Effector CD8-positive, alpha-beta T cell (primary cell): ENCODE data around the gene RXRA.
"Not testable (repeated sequence)": the region's sequence is repeated elsewhere in the genome, so short reads cannot be mapped to it uniquely, and the experiment has no call there.

ENCODE experiments used
- DNase-seq: peaks from one replicate; lab custom pipeline; 2025; lab: John Stamatoyannopoulos, UW

RXRA gene

DNA sequence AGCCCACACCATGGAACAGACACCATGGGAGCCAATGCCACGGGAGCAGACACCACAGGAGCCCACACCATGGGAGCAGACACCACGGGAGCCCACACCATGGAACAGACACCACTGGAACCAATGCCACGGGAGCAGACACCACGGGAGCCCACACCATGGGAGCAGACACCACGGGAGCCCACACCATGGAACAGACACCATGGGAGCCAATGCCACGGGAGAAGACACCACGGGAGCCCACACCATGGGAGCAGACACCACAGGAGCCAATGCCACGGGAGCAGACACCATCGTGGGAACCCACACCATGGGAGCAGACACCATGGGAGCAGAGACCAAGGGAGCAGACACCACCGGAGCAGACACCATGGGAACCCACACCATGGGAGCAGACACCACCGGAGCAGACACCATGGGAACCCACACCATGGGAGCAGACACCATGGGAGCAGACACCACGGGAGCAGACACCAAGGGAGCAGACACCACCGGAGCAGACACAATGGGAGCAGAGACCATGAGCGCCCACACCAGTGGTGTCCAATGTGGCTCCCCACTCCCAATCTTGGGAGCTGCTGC lies 17.5 kb upstream of the RXRA start:
- DNase-seq: not testable (repeated sequence)

DNA sequence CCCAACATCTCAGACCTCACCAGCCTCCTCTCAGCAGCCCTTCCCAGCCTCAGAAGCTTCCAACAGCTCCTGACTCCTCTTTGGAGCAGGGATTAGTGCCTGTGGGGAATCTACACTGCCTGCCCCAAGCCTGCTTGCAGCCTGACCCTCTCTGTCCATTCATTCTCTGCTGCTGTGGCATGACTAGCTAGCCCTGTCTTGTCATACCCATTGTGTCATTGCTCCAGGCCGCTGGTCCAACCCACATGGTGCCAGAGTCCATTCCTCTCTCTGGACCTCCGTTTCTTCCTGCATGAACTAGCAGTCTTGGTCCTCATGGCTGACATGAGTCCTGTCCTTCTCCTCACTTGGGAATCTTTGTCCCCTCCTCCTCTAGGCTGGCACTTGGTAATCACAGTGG lies 12.8 kb upstream of the RXRA start:
- no peak for DNase-seq

DNA sequence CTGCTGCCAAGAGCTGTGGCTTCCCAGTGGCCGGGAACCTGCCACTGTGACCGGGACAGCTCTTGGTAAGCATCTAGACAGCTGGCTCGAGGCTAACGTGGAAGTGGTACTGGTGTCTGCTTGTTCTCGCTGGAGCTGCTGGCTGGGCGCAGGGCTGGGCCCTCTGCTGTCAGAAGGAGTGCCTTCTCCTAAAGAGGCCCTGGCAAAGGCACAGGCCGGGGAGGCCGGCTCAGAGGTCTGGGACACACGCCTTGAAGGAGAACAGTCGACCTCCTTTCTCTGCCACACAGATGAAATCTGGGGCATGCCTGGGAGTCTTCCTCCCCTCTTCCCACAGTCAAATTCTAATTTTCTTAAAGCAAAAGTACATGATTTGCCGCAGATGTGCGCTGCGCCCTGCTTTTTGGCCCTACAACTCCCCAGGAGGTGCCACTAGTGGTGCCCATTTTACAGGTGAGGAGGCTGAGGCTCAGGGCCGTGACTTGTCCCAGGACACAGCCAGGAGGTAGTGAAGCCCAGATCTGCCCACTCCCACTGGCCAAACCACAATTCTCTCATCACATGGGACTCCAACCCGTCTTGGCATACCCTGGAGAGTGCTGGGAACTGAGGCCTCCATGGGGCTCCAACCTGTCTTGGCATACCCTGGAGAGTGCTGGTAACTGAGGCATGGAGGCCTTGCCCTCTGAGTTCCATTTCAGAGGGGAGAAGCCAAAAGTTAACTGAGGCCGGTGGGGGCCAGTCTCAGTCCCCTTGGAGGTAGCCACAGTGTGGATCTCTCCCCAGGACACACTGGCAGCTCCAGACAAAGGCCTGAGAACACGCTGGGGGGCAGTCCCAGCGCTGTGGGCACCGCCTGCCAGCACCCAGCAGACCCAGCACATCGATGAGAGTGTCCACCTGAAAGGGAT lies 12.0 kb upstream of the RXRA start:
- no peak for DNase-seq

DNA sequence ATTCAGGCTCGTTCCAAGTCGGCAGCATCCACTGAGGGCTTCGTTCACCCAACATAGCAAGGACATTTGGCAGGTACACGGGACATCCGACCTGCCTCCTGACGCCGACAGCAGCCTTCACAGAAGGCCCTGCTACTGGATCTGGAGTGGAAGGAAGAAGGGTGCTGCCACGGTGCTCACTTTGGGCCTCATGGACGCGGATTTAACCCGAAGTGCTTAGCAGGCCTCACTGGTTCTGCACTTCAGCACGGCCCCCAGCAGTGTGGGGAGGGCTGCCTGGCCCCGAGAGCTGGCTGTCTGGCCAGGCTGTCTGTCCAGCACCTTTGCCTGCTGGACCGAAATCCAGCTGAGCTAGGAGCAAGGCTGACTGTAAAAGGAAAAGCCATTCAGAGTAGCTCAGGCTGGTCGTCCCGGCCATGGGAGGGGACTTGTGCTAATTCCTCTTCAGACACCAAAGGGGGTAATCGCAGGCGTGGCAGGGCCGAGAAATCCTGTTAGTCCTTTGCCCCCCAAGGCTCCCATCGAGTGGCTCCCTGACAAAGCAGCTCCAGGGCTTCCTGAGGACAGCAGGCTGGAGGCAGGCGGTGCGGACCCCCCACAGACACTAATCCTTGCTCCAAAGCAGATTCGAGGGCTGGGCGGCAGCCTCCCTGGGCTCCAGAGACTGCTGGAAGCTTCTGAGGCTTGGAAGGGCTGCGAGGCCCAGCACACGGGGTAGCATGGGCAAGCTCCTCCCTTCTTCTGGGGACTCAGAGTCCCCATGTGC lies 11.1 kb upstream of the RXRA start:
- DNase-seq: no peak

GRCh38 chr9:134315716-134316448 lies 10.4 kb upstream of the RXRA start:
- DNase-seq: no peak

GRCh38 chr9:134316449-134317160 lies 9.7 kb upstream of the RXRA start:
- no peak for DNase-seq

GRCh38 chr9:134317400-134317789 lies 8.9 kb upstream of the RXRA start:
- DNase-seq: no peak

DNA sequence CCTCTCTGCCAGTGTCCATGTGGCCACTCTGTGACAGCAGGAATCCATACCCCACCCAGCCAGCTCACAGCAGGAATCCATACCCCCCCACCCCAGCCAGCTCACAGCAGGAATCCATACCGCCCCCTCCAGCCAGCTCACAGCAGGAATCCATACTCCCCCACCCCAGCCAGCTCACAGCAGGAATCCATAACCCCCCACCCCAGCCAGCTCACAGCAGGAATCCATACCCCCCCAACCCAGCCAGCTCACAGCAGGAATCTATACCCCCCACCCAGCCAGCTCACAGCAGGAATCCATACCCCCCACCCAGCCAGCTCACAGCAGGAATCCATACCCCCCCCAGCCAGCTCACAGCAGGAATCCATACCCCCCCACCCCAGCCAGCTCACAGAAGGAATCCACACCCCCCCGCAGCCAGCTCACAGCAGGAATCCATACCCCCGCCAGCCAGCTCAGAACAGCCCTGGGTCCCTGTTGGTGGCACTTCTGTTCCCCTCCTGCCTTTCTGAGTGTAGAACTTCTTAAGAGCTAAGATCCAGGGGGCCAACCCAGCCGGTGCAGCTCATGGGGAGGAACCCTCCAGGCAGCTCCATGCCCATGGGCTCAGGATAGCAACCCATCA lies 8.4 kb upstream of the RXRA start:
- DNase-seq: no peak

DNA sequence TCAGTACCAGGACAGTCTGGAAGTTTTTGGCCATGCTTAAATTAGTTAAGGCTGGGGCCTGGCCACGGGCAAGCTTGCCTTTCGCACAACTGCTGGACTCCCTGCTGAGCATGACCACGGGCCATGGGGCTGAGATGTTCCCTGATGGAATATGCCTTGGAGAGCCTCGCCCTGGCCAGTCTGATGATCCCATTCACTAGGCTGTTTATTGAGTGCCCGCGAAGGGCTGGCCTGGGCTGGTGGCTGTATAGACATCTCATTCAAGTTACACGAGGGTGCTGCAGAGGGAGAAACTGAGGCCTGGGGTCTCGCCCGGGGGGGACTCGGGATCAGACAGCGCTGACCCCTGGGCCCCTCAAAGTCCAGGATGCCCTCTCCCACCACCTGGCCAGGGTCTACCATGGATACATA lies 7.8 kb upstream of the RXRA start:
- no peak for DNase-seq

DNA sequence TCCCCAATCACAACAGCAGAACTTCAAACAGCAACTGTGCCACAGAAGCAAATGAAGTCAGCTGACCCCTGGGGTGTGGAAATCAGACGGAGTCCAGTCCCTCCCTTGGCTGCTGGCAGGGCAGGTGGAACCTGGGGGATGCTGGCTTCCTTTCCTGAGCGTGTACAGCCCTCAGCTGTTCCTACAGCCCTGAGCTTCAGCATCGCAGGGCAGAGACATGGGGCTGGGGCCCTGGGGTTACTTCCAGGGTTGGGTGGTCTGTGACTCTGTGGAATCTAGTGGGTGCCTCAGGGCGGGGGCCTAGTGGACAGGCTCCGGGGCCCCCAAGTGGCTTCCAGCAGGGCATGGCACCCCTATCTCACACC lies 7.3 kb upstream of the RXRA start:
- DNase-seq: no peak

- no peak for DNase-seq
These were observed 6.7 kb upstream of the RXRA start for GRCh38 chr9:134319306-134320125.

GRCh38 chr9:134320126-134320867 lies 6.0 kb upstream of the RXRA start:
- DNase-seq: no peak

DNA sequence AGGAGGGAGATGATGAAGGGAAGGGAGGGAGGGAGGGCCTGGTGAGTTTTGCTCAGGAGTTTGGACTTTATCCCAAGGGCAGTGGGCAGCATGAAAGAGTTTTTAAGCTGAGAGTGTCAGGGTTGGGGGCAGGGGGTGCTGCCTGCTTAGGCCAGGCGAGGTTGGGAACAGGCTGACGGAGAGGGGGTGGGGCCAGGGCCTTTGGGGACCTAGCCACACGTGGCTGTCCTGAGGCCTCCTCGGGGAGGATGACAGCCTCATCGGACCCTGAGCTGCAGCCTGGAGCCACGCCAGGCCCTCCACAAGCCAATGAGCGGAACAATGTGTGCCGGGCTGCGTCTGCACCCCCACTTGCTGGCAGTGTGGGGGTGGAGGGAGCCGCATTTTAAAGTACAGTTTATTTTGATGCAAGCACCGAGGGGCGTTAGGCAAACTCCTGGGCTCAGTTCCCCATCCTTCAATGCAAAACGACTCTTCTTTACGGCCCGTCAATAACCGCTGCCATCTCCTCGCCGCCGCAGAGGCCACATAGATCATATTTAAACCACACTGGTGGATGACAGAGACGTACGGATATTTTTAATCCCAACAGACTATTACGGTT lies 5.3 kb upstream of the RXRA start:
- DNase-seq: no peak

GRCh38 chr9:134321531-134321930 lies 4.7 kb upstream of the RXRA start:
- no peak for DNase-seq

DNA sequence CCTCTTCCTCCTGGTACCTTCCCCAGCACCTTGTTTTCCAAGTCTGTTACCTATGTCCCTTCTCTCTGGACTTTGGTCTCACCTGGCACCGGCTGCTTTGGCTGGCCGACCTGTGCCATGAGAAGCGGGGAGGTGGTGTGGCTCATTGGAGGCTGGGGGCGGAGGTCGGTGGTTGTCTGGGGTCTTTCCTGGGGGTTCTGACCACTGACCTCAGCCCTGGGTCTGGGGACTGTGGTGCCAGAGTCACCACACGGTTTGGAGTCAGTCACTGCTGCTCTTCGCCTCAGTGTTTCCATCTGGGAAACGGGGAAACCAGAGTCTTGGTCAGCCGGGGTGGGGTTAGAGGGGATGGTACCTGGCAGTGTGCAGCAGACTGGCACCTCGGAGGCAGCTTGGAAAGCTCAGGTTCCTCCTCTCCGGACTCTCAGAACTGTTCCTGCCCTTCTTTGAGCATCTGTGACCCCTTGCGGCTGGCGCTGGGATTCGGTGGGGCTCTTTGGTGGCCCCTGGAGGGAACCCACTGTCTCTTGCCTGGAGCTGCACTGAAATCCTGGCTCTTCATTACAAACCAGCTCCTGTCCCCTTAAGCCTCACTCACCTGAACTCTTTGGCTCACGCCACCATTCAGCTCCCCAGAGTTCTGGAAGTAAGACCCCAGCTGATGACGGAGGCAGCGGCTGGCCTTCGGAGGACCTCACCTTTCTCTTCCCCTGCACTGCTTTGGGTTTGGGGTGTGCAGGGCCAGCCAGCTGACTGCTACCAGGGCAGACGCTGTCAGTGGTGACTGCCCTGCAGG lies 4.1 kb upstream of the RXRA start:
- no peak for DNase-seq

- DNase-seq: no peak
These were observed 3.4 kb upstream of the RXRA start for GRCh38 chr9:134322781-134323241.

- DNase-seq: no peak
These were observed 2.4 kb upstream of the RXRA start for GRCh38 chr9:134323741-134324358.
